SK-N-MC (cell line): Measurements from ENCODE around the gene NRSN1.

ENCODE experiments used
- EZH2 ChIP-seq: fragments of 200-600 bp; sonication (generic); IDR thresholded peaks from one replicate; pipeline ENCODE4 v1.6.1; 2017; ENCODE audit warnings: antibody characterized with exemption
- FOXP2 ChIP-seq: optimal IDR thresholded peaks from 2 replicates; pipeline ENCODE3; 2011; ENCODE audit warnings: mild to moderate bottlenecking, moderate library complexity; ENCODE audit not compliant: insufficient read depth; ENCODE audit errors: extremely low read length, control extremely low read depth
- POLR2AphosphoS5 ChIP-seq: IDR thresholded peaks from 2 replicates; pipeline ENCODE4 v1.6.1; 2012; ENCODE audit warnings: mild to moderate bottlenecking, low read depth, low read length, borderline replicate concordance

- TF ChIP-seq POLR2AphosphoS5: no peak
- TF ChIP-seq EZH2: no peak
- no peak for TF ChIP-seq FOXP2
These were observed 15.6 kb upstream of the NRSN1 start for GRCh38 chr6:24110417-24110816.
